ENCODE results near the gene FAM184A. TPM values are rescaled to one million over a fixed set of nuclear protein-coding genes. Genes with fewer than 3 reads are reported as not detected.
A peak's percentile ranks its signal among the peaks of the same experiment; 100 is the strongest.

Gene FAM184A
- total RNA-seq, 1 experiment from 2014 or later = 8.6 TPM

GRCh38 chr6:119090256-119090655, 11.8 kb upstream of the FAM184A start:
- no peaks in the 10 kb centered on the region for H3K36me3 Mint-ChIP-seq (ENCODE audit: insufficient read depth, unreplicated experiment)
- no peak overlapping the region for H3K27ac Mint-ChIP-seq (ENCODE audit: unreplicated experiment)
- intact Hi-C loops (cut with micrococcal nuclease; ENCODE audit: unreplicated experiment) = no loop called here
- H3K27me3 Mint-ChIP-seq (ENCODE audit: unreplicated experiment) = peaks cover 47% of the 10 kb centered on the region
- no peak overlapping the region for H3K4me3 Mint-ChIP-seq (ENCODE audit: low read depth, unreplicated experiment)
- BruUV-seq (replicated peaks) = no TSS peak
- no peaks in the 10 kb centered on the region for H3K4me1 Mint-ChIP-seq (ENCODE audit: low read depth, unreplicated experiment)
- peaks cover 2% of the 10 kb centered on the region for H3K9me3 Mint-ChIP-seq (ENCODE audit: low read depth, unreplicated experiment)
- CTCF ChIA-PET = no interaction called here
- no peak for TF ChIP-seq CTCF (IDR thresholded peaks at IDR 0.05; ENCODE audit: unreplicated experiment)
- DNase-seq = no peak

- H3K27ac Mint-ChIP-seq (ENCODE audit: unreplicated experiment) = no peak overlapping the region
- no peak for TF ChIP-seq CTCF (IDR thresholded peaks at IDR 0.05; ENCODE audit: unreplicated experiment)
- no peak overlapping the region for H3K4me3 Mint-ChIP-seq (ENCODE audit: low read depth, unreplicated experiment)
- BruUV-seq (replicated peaks) = no TSS peak
- peaks cover 28% of the 10 kb centered on the region for H3K27me3 Mint-ChIP-seq (ENCODE audit: unreplicated experiment)
- CTCF ChIA-PET = no interaction called here
- peaks cover 11% of the 10 kb centered on the region for H3K9me3 Mint-ChIP-seq (ENCODE audit: low read depth, unreplicated experiment)
- DNase-seq = no peak
- intact Hi-C loops (cut with micrococcal nuclease; ENCODE audit: unreplicated experiment) = no loop called here
- H3K36me3 Mint-ChIP-seq (ENCODE audit: insufficient read depth, unreplicated experiment) = no peaks in the 10 kb centered on the region
- no peaks in the 10 kb centered on the region for H3K4me1 Mint-ChIP-seq (ENCODE audit: low read depth, unreplicated experiment)
Measured at GRCh38 chr6:119084784-119085183, 6.3 kb upstream of the FAM184A start.

GRCh38 chr6:119083007-119083406, 4.5 kb upstream of the FAM184A start:
- Mint-ChIP-seq H3K4me1 (ENCODE audit: low read depth, unreplicated experiment) (no peaks in the 10 kb centered on the region), H3K27me3 (ENCODE audit: unreplicated experiment) (peaks cover 20% of the 10 kb centered on the region), H3K4me3 (ENCODE audit: low read depth, unreplicated experiment) (no peak overlapping the region), H3K27ac (ENCODE audit: unreplicated experiment) (no peak overlapping the region), H3K36me3 (ENCODE audit: insufficient read depth, unreplicated experiment) (peaks cover 9% of the 10 kb centered on the region), H3K9me3 (ENCODE audit: low read depth, unreplicated experiment) (peaks cover 10% of the 10 kb centered on the region)
- BruUV-seq (replicated peaks) = no TSS peak
- CTCF ChIA-PET = no interaction called here
- DNase-seq = no peak
- intact Hi-C loops (cut with micrococcal nuclease; ENCODE audit: unreplicated experiment) = no loop called here
- no peak for TF ChIP-seq CTCF (IDR thresholded peaks at IDR 0.05; ENCODE audit: unreplicated experiment)

- H3K36me3 Mint-ChIP-seq (ENCODE audit: insufficient read depth, unreplicated experiment) = peaks cover 15% of the 10 kb centered on the region
Measured at GRCh38 chr6:119079283-119079809, 882 bp upstream of the FAM184A start.

More at GRCh38 chr6:119079283-119079809, 882 bp upstream of the FAM184A start:
- CTCF ChIA-PET = interaction anchor here (0.6 to 1.0 kb wide), 3 partner anchors 27 to 701 kb away, joined by 3 to 5 read pairs (median 3); no protein-coding TSS in a partner anchor
- Mint-ChIP-seq H3K4me3 (ENCODE audit: low read depth, unreplicated experiment) (peak overlapping the region; percentile 90), H3K27me3 (ENCODE audit: unreplicated experiment) (no peaks in the 10 kb centered on the region), H3K9me3 (ENCODE audit: low read depth, unreplicated experiment) (peaks cover 10% of the 10 kb centered on the region), H3K27ac (ENCODE audit: unreplicated experiment) (peak overlapping the region; percentile 80), H3K4me1 (ENCODE audit: low read depth, unreplicated experiment) (peaks cover 16% of the 10 kb centered on the region)
- peak; percentile 4 for DNase-seq
- TF ChIP-seq CTCF (IDR thresholded peaks at IDR 0.05; ENCODE audit: unreplicated experiment) = no peak
- no TSS peak for BruUV-seq (replicated peaks)
- intact Hi-C loops (cut with micrococcal nuclease; ENCODE audit: unreplicated experiment) = loop anchor here (5.0 kb wide), 1 partner anchor 33 kb away; no protein-coding TSS in a partner anchor

Data from Calu3 (cell line).